Neural cell (in vitro differentiated cells): ENCODE data around the gene PSENEN. TPM values are rescaled to one million over a fixed set of nuclear protein-coding genes. Genes with fewer than 3 reads are reported as not detected.
A peak's percentile ranks its signal among the peaks of the same experiment; 100 is the strongest.

Experiments
- H2AFZ ChIP-seq: fragments of 200-600, 300-800 bp; sonication (generic), shearing (Covaris generic); 2 replicates; pipeline ENCODE4 v1.6.0; 2014; ENCODE audit warnings: low read depth, mild to moderate bottlenecking, antibody characterized with exemption, low read length, moderate library complexity
- H3F3A ChIP-seq: fragments of 200-600 bp; shearing (Covaris generic); 2 replicates; pipeline ENCODE4 v1.6.1; 2016; ENCODE audit warnings: mild to moderate bottlenecking, moderate library complexity, mixed read lengths, antibody characterized with exemption, low read length; ENCODE audit not compliant: insufficient read depth, poor library complexity, severe bottlenecking
- H3K27ac ChIP-seq: fragments of 200-600, 300-800 bp; sonication (generic), shearing (Covaris generic); 2 replicates; pipeline ENCODE4 v1.5.1; 2014; ENCODE audit warnings: mild to moderate bottlenecking, low read length, moderate library complexity
- H3K27me3 ChIP-seq: fragments of 300-800, 200-600 bp; sonication (generic), shearing (Covaris generic); 2 replicates; pipeline ENCODE4 v1.6.0; 2014; ENCODE audit warnings: mild to moderate bottlenecking, low read depth, low read length, moderate library complexity; ENCODE audit not compliant: insufficient read depth
- H3K36me3 ChIP-seq: fragments of 300-800, 200-600 bp; sonication (generic), shearing (Covaris generic); 2 replicates; pipeline ENCODE4 v1.5.1; 2014; ENCODE audit warnings: mild to moderate bottlenecking, antibody characterized with exemption, low read length, moderate library complexity; ENCODE audit not compliant: insufficient read depth
- H3K4me2 ChIP-seq: fragments of 300-800, 200-600 bp; sonication (generic), shearing (Covaris generic); 2 replicates; pipeline ENCODE4 v1.6.0; 2014; ENCODE audit warnings: mild to moderate bottlenecking, low read length
- H3K4me3 ChIP-seq: fragments of 300-800, 200-600 bp; sonication (generic), shearing (Covaris generic); 2 replicates; pipeline ENCODE4 v1.5.1; 2014; ENCODE audit warnings: mild to moderate bottlenecking, low read length, moderate library complexity
- H3K79me2 ChIP-seq: fragments of 200-600 bp; shearing (Covaris generic); replicated peaks from 2 replicates; pipeline ENCODE4 v1.6.0; 2014; ENCODE audit warnings: mild to moderate bottlenecking, low read length, moderate library complexity; ENCODE audit not compliant: insufficient read depth
- H3K9ac ChIP-seq: fragments of 300-800, 200-600 bp; sonication (generic), shearing (Covaris generic); 2 replicates; pipeline ENCODE4 v1.6.1; 2016; ENCODE audit warnings: mild to moderate bottlenecking, low read length, mixed read lengths
- H3K9me2 ChIP-seq: fragments of 200-600 bp; shearing (Covaris generic); 2 replicates; pipeline ENCODE4 v1.6.1; 2016; ENCODE audit warnings: mild to moderate bottlenecking, low read length, mixed read lengths; ENCODE audit not compliant: insufficient read depth
- H3K9me3 ChIP-seq: fragments of 200-600, 300-800 bp; sonication (generic), shearing (Covaris generic); 2 replicates; pipeline ENCODE4 v1.6.1; 2016; ENCODE audit warnings: mild to moderate bottlenecking, mixed run types, low read length, moderate library complexity, mixed read lengths
- H4K20me1 ChIP-seq: fragments of 200-600 bp; shearing (Covaris generic); 2 replicates; pipeline ENCODE4 v1.6.1; 2016; ENCODE audit warnings: mild to moderate bottlenecking, mixed run types; ENCODE audit not compliant: insufficient read depth
- CTCF ChIP-seq: fragments of 450-650 bp; IDR thresholded peaks from 2 replicates; pipeline ENCODE4 v1.5.1; 2014; ENCODE audit warnings: antibody characterized with exemption, mild to moderate bottlenecking, moderate library complexity; ENCODE audit not compliant: poor library complexity, severe bottlenecking
- EP300 ChIP-seq: fragments of 450-650 bp; conservative IDR thresholded peaks from 2 replicates; pipeline ENCODE4 v1.6.1; 2014; ENCODE audit warnings: antibody characterized with exemption, mild to moderate bottlenecking, moderate library complexity; ENCODE audit not compliant: poor library complexity, severe bottlenecking
- EZH2 ChIP-seq: fragments of 200-600, 300-800 bp; shearing (Covaris generic), sonication (generic); IDR thresholded peaks from 2 replicates; pipeline ENCODE4 v1.6.1; 2014; ENCODE audit warnings: antibody characterized with exemption, low read length, borderline replicate concordance, mild to moderate bottlenecking; ENCODE audit not compliant: insufficient read depth, poor library complexity, severe bottlenecking
- MXI1 ChIP-seq: fragments of 450-650 bp; conservative IDR thresholded peaks from 2 replicates; pipeline ENCODE4 v1.6.1; 2014; ENCODE audit warnings: antibody characterized with exemption, mild to moderate bottlenecking; ENCODE audit not compliant: poor library complexity, severe bottlenecking
- POLR2AphosphoS5 ChIP-seq: IDR thresholded peaks from 2 replicates; pipeline ENCODE4 v1.6.1; 2012
- RAD21 ChIP-seq: fragments of 450-650 bp; conservative IDR thresholded peaks from 2 replicates; pipeline ENCODE4 v1.6.1; 2014; ENCODE audit warnings: antibody characterized with exemption, mild to moderate bottlenecking, moderate library complexity
- REST ChIP-seq: IDR thresholded peaks from 2 replicates; pipeline ENCODE4 v1.6.1; 2012; ENCODE audit warnings: borderline replicate concordance
- SMC3 ChIP-seq: fragments of 450-650 bp; conservative IDR thresholded peaks from 2 replicates; pipeline ENCODE4 v1.6.1; 2014; ENCODE audit warnings: antibody characterized with exemption, mild to moderate bottlenecking, moderate library complexity; ENCODE audit not compliant: poor library complexity
- TAF1 ChIP-seq: IDR thresholded peaks from 2 replicates; pipeline ENCODE4 v1.6.1; 2012; ENCODE audit warnings: low read depth
- polyA plus RNA-seq: library from polyadenylated mRNA; depleted of rRNA; stranded (reverse); fragments of >200 nt; gene quantifications from 2 replicates; pipeline ENCODE4 v1.2.3, GENCODE V29; 2014

Gene PSENEN
- polyA plus RNA-seq, 1 donor from 2014 or later: 46.2 TPM

DNA sequence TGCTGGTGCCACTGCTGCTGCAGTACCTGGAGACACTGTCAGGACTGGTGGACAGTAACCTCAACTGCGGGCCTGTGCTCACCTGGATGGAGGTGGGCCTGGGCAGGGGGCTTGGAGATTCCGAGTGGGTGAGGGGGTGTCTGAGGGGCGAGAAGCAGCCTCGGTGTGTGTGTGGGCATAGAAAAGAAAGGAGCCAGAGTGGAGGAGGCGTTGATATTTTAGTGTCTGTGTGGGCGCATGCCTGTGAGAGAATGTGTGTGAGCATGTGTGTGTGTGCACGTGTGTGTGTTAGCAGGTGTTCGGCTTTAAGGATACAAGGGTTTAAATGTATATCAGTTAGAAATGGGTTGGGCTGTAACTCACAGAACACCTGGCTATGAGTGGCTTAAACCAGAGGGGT is 33.6 kb downstream of the PSENEN start:
- Histone ChIP-seq H3K79me2 (peaks cover 25% of the 10 kb centered on the region), H2AFZ (no peak overlapping the region), H3K36me3 (no peaks in the 10 kb centered on the region), H3K9me3 (no peaks in the 10 kb centered on the region), H4K20me1 (no peaks in the 10 kb centered on the region), H3F3A (no peaks in the 10 kb centered on the region), H3K9ac (no peak overlapping the region), H3K9me2 (no peaks in the 10 kb centered on the region), H3K4me2 (no peak overlapping the region), H3K4me3 (peak overlapping the region; percentile 86), H3K27me3 (no peaks in the 10 kb centered on the region), H3K27ac (no peak overlapping the region)
- TF ChIP-seq TAF1 (no peak), MXI1 (no peak), REST (no peak), EZH2 (no peak), SMC3 (no peak), POLR2AphosphoS5 (no peak), EP300 (no peak), CTCF (no peak), RAD21 (no peak)

DNA sequence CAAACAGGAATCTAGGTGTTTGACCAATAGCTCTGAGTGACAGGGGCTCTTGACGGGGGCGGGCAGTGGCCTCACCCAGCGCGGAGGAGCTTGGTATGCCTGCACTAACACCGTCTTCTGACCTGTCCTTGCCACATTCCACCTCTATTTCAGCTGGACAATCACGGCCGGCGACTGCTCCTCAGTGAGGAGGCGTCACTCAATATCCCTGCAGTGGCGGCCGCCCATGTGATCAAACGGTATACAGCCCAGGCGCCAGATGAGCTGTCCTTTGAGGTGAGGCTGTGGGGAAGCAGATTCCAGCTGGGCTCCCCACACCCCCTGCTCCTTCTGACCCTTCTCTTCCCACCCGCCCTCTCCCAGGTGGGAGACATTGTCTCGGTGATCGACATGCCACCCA is 34.6 kb downstream of the PSENEN start:
- H3K27me3 ChIP-seq: no peaks in the 10 kb centered on the region
- no peaks in the 10 kb centered on the region for H3K36me3 ChIP-seq
- no peak overlapping the region for H3K4me2 ChIP-seq
- H3K4me3 ChIP-seq: no peak overlapping the region
- no peak overlapping the region for H3K9ac ChIP-seq
- no peaks in the 10 kb centered on the region for H3K9me3 ChIP-seq
- TF ChIP-seq EZH2: no peak
- TF ChIP-seq TAF1: no peak
- TF ChIP-seq MXI1: no peak
- no peak for TF ChIP-seq REST
- no peak for TF ChIP-seq POLR2AphosphoS5
- TF ChIP-seq RAD21: no peak
- no peak for TF ChIP-seq SMC3
- no peak for TF ChIP-seq CTCF
- TF ChIP-seq EP300: no peak
- H3K9me2 ChIP-seq: no peaks in the 10 kb centered on the region
- H3F3A ChIP-seq: no peaks in the 10 kb centered on the region
- H3K79me2 ChIP-seq: peaks cover 25% of the 10 kb centered on the region
- H2AFZ ChIP-seq: no peak overlapping the region
- no peaks in the 10 kb centered on the region for H4K20me1 ChIP-seq
- no peak overlapping the region for H3K27ac ChIP-seq
